CD4-positive, alpha-beta T cell treated with Interleukin-6 at 100 ng/mL for 8 hours (primary cell): ENCODE data around the gene PCSK4.

Experiments
- DNase-seq: peaks from one replicate; pipeline ENCODE4 v3.0.0-alpha.2; 2020; ENCODE audit warnings: mixed read lengths, low spot score

Gene PCSK4

DNA sequence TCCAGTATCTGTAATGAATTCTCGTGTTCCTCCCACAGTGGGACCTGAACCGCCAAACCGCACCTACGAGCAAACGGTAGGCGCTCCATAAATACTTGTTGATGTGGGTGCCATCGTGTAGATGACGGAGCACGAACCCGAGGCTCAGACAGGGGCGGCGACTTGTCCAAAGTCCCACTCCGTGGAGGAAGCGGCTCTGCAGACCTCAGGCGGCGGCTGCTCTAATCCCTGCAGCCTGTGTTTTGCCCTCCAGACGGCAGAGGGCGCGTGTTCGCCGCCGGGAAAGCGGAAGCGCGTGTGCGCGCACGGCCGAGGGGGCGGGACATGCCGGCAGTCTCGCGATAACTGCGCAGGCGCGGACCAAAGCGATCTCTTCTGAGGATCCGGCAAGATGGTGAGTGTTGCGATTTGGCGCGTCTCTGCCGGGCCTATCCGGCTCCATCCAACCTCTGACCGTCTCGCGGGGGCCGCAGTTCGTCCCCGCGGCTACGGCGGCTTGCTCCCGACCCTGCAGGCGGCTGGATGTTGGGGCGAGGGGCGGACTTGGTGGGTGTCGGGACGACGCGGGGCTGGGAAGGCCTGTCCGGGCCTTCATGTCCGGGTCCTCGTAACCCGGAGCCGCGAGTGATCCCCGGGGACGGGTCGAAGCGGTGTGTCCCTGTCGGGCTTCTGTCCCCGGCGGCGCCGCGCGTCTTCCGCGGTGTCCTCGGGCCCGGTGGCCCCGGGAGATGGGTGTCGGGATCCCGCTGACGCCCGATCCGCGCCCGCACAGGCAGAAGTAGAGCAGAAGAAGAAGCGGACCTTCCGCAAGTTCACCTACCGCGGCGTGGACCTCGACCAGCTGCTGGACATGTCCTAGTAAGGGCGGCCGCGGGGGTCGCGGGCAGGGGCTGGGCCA lies 51.9 kb downstream of the PCSK4 start, which contains the start of gene RPS15:
Gene RPS15 (plus strand): TSS at position 362 of the 898 bp plus-strand sequence. CDS start 30 bp downstream, at position 392.
- peak; percentile 96 for DNase-seq

DNA sequence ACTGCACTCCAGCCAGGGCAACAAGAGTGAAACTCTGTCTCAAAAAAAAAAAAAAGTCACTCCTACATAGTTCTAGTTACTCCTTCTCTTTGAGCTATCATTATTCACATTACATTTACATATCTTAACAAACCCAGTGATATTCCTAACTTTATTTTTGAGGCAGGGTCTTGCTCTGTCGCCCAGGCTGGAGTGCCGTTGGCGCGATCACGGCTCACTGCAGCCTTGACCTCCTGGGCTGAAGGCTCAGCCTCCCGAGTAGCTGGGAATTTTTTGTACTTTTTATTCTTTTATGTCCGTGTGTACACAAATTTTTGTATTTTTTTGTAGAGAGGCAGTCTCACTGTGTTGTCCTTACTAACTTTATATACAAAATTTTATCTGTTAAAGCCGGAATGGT lies 52.5 kb downstream of the PCSK4 start:
- no peak for DNase-seq

DNA sequence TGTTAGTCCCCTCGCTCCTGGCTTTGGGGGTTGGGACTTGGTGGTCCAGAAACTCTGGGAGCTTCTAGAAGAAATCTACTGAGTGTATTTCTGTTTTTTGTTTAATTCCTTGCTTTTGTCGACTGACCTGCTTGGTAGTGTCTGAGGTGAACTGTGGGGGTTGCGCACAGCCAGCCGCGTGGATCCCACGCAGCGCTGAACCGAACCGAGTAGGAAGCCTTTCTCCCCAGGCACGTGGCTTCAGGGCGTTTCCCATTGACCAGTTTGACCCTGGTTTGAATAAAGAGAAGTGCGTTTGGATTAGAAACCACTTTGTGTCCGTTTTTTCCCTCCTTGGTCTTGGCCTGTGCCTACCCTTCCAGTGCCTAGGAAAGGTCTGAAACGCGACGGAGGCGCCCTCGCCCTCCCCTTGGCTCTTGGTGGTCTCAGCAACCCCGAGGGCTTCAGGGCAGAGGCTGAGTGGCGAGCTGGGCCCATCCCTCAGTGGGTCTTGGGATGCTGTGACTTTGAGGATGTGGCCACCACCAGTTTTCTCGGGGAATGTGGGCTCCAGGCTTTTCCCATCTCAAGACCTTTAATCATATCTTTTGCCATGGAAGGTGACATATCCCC lies 54.7 kb downstream of the PCSK4 start:
- DNase-seq, result no peak

DNA sequence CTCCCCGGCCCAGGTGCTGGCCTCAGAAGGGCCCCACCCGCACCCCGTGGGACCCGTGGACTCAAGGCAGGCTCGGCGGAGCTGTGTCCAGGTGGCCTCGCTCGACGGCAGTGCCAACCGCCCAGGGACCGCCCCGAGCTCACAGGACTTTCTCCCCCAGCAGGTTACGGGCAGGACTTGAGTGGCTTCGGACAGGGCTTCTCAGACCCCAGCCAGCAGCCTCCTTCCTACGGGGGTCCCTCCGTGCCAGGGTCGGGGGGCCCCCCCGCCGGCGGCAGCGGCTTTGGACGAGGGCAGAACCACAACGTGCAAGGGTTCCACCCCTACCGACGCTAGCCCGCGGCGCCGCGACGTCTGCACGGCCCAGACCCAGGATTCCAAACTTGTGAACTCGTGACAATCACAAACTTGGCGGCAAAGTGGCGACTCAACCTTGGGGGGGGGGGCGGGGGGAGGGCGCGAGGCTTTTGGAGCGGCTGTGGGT lies 55.5 kb downstream of the PCSK4 start:
- no peak for DNase-seq

DNA sequence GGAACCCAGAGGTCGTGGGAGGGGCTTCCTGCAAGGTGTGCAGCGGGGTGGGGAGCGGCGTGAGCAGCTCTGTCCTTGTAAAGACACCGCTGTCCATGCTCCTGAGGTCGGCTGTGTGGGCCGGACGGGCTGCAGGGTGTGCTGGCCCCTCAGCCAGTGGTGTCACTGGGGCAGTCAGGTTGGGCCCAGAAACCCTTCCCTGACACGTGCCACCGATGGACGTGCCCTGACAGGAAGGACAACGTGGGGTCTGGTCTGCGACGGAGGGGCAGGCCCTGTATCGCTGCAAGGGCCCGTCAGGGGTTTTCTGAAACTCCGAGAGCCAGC lies 56.1 kb downstream of the PCSK4 start:
- no peak for DNase-seq

DNA sequence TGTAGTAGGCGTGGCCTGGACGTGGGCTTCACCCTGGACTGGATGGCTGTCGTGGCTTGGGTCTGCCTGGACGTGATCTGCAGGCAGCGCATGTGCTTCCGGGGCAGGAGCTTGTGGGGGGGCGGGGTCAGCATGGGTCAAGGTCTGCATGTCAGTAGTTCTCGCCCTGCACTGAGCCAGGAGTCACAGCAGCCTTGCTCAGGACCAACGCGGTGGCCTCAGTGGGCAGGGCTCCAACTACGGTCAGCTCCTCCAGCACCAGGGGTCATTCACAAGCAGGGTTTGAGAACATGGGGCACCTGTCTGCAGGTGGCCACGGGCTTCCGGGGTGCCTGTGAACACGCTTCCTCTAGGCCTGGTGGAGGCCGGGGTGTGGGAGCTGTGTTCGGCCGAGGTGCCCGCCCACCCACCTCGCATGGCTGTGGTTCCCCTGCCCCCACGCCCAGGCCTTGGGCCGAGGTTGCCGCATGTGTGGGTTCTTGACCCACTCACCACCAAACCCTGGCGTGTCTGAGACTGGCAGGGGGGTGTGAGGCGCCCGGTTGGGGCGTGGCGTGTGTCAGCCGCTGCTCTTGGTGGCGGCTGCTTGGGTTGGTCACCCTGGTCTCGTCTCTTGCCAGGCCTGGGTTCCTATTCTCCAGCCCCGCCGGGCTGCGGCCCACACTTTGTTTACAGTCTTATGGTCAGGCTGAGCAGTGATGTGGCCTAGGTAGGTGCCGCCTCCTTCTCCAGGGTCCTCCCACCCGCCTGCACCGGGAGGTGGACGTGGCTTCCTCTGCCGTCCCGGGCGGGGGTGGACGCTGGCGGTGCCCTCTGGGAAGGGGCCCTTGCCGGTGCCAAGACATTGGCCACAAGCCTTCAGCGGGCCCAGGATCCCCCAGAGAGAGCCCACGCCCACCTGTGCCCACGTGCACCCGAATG lies 56.8 kb downstream of the PCSK4 start:
- DNase-seq, result no peak

DNA sequence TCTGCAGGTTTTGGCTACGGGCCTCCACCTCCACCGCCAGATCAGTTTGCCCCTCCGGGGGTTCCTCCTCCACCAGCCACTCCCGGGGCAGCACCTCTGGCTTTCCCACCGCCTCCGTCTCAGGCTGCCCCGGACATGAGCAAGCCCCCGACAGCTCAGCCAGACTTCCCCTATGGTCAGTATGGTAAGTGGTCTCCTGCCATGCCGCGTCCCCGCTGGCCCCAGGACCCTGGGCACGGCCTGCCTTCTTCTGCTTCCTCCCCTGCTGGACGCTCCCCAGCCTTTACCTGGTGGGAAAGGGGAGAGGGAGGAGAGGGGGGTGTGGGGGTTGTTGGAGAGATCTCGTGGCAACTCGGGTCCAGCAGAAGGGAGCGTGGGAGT lies 57.7 kb downstream of the PCSK4 start:
- no peak for DNase-seq

DNA sequence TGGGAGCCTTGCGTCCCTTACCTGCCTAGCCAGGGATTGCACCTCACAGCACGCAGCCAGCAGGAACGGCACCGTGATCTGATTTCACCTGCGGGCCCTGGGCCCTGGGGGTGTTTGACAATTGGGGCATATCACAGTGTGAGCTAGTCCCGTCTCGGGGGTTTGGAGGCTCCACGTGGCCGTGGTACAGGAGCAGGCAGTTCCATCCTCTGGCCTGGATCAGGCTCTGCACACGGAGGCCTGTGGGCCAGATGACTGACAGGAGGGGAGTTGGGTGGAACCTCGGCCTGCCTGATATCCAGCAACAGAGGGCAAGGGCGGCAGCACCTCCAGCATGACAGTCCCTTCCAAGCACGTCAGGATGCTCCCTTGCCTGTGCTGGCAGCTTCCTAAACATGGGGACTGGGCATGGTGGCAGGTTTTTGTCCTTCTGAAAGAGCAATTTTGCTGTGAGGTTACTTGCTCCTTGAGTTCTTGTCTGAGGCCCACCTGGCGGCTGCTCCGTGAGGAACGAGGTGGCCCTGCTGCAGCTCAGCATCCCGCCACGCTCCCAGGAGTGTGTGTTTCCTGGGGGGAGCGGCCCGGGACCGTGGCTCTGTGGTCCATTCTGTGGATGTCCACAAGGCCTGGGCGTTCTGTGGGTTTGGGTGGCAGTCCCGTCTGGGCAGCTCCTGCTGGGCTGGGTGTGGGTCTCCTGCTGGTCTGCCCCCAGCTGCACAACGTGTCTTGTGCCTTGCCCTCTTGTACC lies 58.2 kb downstream of the PCSK4 start:
- DNase-seq, result no peak
